Spleen (tissue), 11 donors: ENCODE results near the gene TPK1. TPM values are rescaled to one million over a fixed set of nuclear protein-coding genes. Genes with fewer than 3 reads are reported as not detected.

Source experiments
- DNase-seq: peaks from one replicate; pipeline ENCODE4 v3.0.0-alpha.2; 2020
- H3K27ac ChIP-seq, 8 donors: fragments of 200-600 bp; sonication (generic) in 7 of 8; 1 replicate in 4 of 8; 2 replicates in 4 of 8; pipeline versions ENCODE4 v1.5.0 to v1.8.0; 2016 to 2021; ENCODE audit warnings: inconsistent platforms in 4 of 8, mild to moderate bottlenecking in 4 of 8, moderate library complexity in 1 of 8
- H3K27me3 ChIP-seq, 7 donors: fragments of 200-600 bp; sonication (generic) in 6 of 7; replicated peaks in 1 of 7; 1 replicate in 4 of 7; 2 replicates in 3 of 7; pipeline versions ENCODE4 v1.5.0 to v1.8.0; 2016 to 2021; ENCODE audit warnings: inconsistent platforms in 3 of 7, mild to moderate bottlenecking in 1 of 7
- H3K36me3 ChIP-seq, 6 donors: fragments of 200-600 bp; sonication (generic) in 5 of 6; 1 replicate in 4 of 6; 2 replicates in 2 of 6; pipeline versions ENCODE4 v1.5.0 to v1.8.0; 2016 to 2021; ENCODE audit warnings: inconsistent platforms in 2 of 6
- H3K4me1 ChIP-seq, 6 donors: fragments of 200-600 bp; sonication (generic) in 5 of 6; 1 replicate in 3 of 6; 2 replicates in 3 of 6; pipeline versions ENCODE4 v1.5.0 to v1.8.0; 2016 to 2021; ENCODE audit warnings: inconsistent platforms in 3 of 6
- H3K4me3 ChIP-seq, 8 donors: fragments of 200-600 bp; sonication (generic) in 7 of 8; 1 replicate in 4 of 8; 2 replicates in 4 of 8; pipeline versions ENCODE4 v1.5.0 to v1.8.0; 2016 to 2021; ENCODE audit warnings: inconsistent platforms in 4 of 8, mild to moderate bottlenecking in 4 of 8, moderate library complexity in 2 of 8
- H3K9me3 ChIP-seq, 8 donors: fragments of 200-600 bp; sonication (generic) in 7 of 8; 1 replicate in 4 of 8; 2 replicates in 4 of 8; pipeline versions ENCODE4 v1.5.0 to v1.8.0; 2016 to 2021; ENCODE audit warnings: inconsistent platforms in 4 of 8
- CTCF ChIP-seq, 11 experiments: fragments of 200-600 bp in 7 of 11; fragments of 450-650 bp in 4 of 11; sonication (generic) in 4 of 11; IDR thresholded peaks in 8 of 11; conservative IDR thresholded peaks in 3 of 11; 1 replicate in 7 of 11; 2 replicates in 4 of 11; pipeline versions ENCODE4 v1.4.0 to v1.8.0; 2016 to 2021; ENCODE audit warnings: antibody characterized with exemption in 11 of 11, inconsistent platforms in 4 of 11, mild to moderate bottlenecking in 1 of 11
- POLR2A ChIP-seq, 3 donors: fragments of 450-650 bp; IDR thresholded peaks; one replicate each; pipeline ENCODE4 v1.5.1; 2017; ENCODE audit warnings: antibody characterized with exemption in 3 of 3, mild to moderate bottlenecking in 1 of 3
- POLR2AphosphoS5 ChIP-seq, 3 donors: sonication (generic); formaldehyde crosslinking; IDR thresholded peaks; one replicate each; pipeline ENCODE4 v1.5.1; 2017; ENCODE audit warnings: antibody characterized with exemption in 3 of 3
- WGBS, 5 donors: extraction: QIAGEN DNeasy Blood & Tissue Kit in 3 of 5; methylation state at CpG; one replicate each; pipeline versions ENCODE4 v1.1.5 to v1.1.7; 2013 to 2018; 5-methylcytosine and 5-hydroxymethylcytosine counted together
- intact Hi-C: fragments of 100-400 bp; cut with DNase I; formaldehyde crosslinking; loops from one replicate; pipeline ENCODE4 v1.15.0; 2023; ENCODE audit warnings: low total_unique reads
- polyA plus RNA-seq, 3 donors: library from polyadenylated mRNA; stranded (reverse); fragments of 200-250 nt; gene quantifications; one replicate each; pipeline ENCODE4 v1.2.1, GENCODE V29; 2013
- total RNA-seq, 7 donors: library from RNA; depleted of rRNA in 3 of 7; stranded (reverse); fragments of >200 nt in 3 of 7; fragmentation: NEBNext Ultra II Directional in 4 of 7; extraction: Animal tissue kit (Norgen Biotek cat#: 25700) in 4 of 7; gene quantifications; one replicate each; pipeline versions ENCODE4 v1.1.0 to v1.2.1, GENCODE V29; 2016 to 2021
- donor health status: healthy with polysubstance abuse.
- donor health status: DM: no; HTN: no; CAD: no; lungs with moderate emphysema.
- donor health status: DM: no; HTN: no; CAD: no.
- donor health status: Bipolar disorder and iron deficiency.
- donor health status: healthy.
- donor health status: DM: no; HTN: no; CAD: no.
- donor health status: DM: yes; HTN: yes; CAD: no.

The TPK1 gene
- total and polyA plus RNA-seq, 10 donors: 8.9 to 30.2 (median 17.8) TPM

GRCh38 chr7:144596953-144597352, 238.9 kb downstream of the TPK1 start:
- WGBS, 5 donors: 89 to 95% (median 93%) methylated on average over 4 of the region's 4 CpGs

DNA sequence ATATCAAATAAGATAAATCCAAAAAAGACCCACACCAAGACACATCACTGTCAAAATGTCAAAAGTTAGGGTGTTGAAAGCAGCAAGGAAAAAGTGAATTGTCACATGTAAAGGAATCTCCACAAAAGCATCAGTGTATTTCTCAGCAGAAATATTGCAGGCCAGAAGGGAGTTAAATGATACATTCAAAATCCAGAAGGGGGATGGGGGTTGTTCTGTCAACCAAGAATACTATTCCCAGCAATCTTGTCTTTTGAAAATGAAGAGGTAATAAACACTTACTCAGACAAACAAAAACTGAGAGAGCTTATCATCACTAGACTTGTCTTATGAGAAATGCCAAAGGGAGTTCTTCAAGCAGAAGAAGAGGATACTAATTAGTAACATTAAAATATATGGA, 241.3 kb downstream of the TPK1 start:
- Histone ChIP-seq H3K4me1 (no peaks in the 10 kb centered on the region), H3K27me3 (no peaks in the 10 kb centered on the region), H3K9me3 (peaks cover 0 to 59% (median 46%) of the 10 kb centered on the region in 8 donors), H3K4me3 (no peak overlapping the region), H3K36me3 (peaks cover 0 to 18% (median 0%) of the 10 kb centered on the region in 6 donors), H3K27ac (no peak overlapping the region)
- intact Hi-C loops: no loop called here
- TF ChIP-seq CTCF (IDR thresholded peaks at IDR 0.05 in 8 of 11, conservative IDR thresholded peaks at IDR 0.05 in 3 of 11) (no peak), POLR2AphosphoS5 (IDR thresholded peaks at IDR 0.05) (no peak), POLR2A (IDR thresholded peaks at IDR 0.05) (no peak)
- DNase-seq: no peak

More at GRCh38 chr7:144596953-144597352, 238.9 kb downstream of the TPK1 start:
- H3K9me3 ChIP-seq: peaks cover 0 to 59% (median 46%) of the 10 kb centered on the region in 8 donors
- no peaks in the 10 kb centered on the region for H3K4me1 ChIP-seq
- intact Hi-C loops: no loop called here
- no peaks in the 10 kb centered on the region for H3K36me3 ChIP-seq
- H3K27me3 ChIP-seq: no peaks in the 10 kb centered on the region
- no peak overlapping the region for H3K4me3 ChIP-seq
- H3K27ac ChIP-seq: no peak overlapping the region
- DNase-seq: no peak
- TF ChIP-seq POLR2A (IDR thresholded peaks at IDR 0.05) (no peak), POLR2AphosphoS5 (IDR thresholded peaks at IDR 0.05) (no peak), CTCF (IDR thresholded peaks at IDR 0.05 in 8 of 11, conservative IDR thresholded peaks at IDR 0.05 in 3 of 11) (no peak)

DNA sequence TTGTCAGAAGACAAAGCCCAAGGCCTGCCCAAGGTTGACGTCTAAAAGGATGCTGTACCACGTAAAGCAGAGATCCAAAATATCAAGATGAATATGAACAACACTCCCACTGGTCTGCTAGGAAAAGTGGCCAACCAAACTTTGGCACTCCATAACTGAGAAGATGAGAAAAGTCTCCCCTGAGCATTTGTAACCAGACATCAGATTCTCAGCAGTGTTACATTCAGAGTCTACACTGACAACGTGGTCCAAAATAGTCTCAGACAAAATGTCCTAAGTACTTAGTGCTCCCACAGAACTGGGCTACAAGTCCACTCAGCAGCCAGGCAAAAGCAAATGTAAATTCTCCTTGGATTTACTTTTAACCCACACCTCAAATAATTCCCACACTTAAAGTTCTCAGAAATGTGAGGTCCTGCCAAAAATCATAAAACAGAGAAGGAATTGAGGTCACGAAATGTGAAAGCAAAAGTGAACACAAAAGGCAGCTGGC, 247.2 kb downstream of the TPK1 start:
- Histone ChIP-seq H3K4me1 (no peaks in the 10 kb centered on the region), H3K27me3 (no peaks in the 10 kb centered on the region), H3K4me3 (no peak overlapping the region), H3K36me3 (peaks cover 0 to 18% (median 0%) of the 10 kb centered on the region in 6 donors), H3K9me3 (peaks cover 0 to 16% (median 3%) of the 10 kb centered on the region in 8 donors), H3K27ac (no peak overlapping the region)
- no peak for DNase-seq
- no peak for TF ChIP-seq CTCF (IDR thresholded peaks at IDR 0.05 in 8 of 11, conservative IDR thresholded peaks at IDR 0.05 in 3 of 11)
- no peak for TF ChIP-seq POLR2AphosphoS5 (IDR thresholded peaks at IDR 0.05)
- no peak for TF ChIP-seq POLR2A (IDR thresholded peaks at IDR 0.05)
- 61 to 81% (median 74%) methylated on average over 4 of the region's 4 CpGs for WGBS, 5 donors
- intact Hi-C loops: no loop called here

DNA sequence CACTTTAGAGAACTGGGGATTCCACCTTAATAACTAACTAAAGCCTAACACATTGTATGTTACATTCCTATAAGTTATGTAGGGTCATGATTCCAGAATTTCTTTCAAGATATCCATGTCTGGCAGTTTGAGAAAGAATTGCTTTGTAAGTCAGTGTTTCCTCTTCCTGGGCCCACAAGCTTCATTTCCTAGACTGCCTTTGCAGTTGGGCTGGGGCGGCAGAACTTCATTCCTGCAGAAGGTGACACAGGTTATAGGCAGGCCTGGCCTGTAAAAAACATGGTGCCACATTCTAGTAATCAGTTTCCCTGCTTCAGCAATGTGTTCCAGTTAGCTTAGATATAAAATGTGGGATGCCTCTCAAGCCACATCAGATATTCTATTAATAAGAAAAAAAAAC, 248.2 kb downstream of the TPK1 start:
- Histone ChIP-seq H3K36me3 (peaks cover 0 to 18% (median 0%) of the 10 kb centered on the region in 6 donors), H3K4me3 (no peak overlapping the region), H3K27ac (no peak overlapping the region), H3K9me3 (peaks cover 0 to 7% (median 0%) of the 10 kb centered on the region in 8 donors), H3K27me3 (no peaks in the 10 kb centered on the region), H3K4me1 (no peaks in the 10 kb centered on the region)
- no peak for DNase-seq
- TF ChIP-seq POLR2A (IDR thresholded peaks at IDR 0.05): no peak
- no peak for TF ChIP-seq CTCF (IDR thresholded peaks at IDR 0.05 in 8 of 11, conservative IDR thresholded peaks at IDR 0.05 in 3 of 11)
- TF ChIP-seq POLR2AphosphoS5 (IDR thresholded peaks at IDR 0.05): no peak
- 82 to 100% (median 90%) methylated on average over 1 of the region's 1 CpG for WGBS, 5 donors
- intact Hi-C loops: no loop called here
